HG03457 (cell line): ENCODE measurements around the gene PROK2.

Experiments
- ATAC-seq: cut with Tn5 transposase; IDR thresholded peaks from one replicate; pipeline ENCODE4 v1.9.1; 2021; ENCODE audit warnings: moderate number of reproducible peaks; ENCODE audit not compliant: unreplicated experiment

The PROK2 gene

DNA sequence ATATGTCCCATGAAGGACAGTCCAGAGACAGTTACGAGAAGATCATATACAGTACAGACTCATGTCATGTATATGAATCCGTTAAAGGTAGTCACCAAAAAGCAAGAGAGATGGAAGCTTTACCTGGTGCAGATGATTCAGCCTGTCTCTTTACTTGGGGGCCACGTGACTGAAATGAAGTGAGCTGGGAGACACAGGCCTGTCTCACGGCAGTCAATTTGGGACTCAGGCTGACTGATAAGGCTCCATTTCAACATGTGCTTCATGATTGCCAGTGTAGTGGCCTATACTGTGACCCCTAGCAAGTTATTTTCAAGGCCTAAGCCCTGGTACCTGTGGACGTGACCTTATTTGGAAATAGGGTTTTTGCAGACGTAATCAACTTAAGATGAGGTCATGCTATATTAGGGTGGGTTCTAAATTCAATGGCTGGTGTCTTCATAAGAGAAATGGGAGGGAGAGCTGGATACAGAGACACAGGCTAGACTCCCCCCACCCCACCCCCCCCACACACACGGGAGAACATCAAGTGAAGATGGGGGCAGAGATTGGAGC is 3.0 kb upstream of the PROK2 start:
- no peak for ATAC-seq

DNA sequence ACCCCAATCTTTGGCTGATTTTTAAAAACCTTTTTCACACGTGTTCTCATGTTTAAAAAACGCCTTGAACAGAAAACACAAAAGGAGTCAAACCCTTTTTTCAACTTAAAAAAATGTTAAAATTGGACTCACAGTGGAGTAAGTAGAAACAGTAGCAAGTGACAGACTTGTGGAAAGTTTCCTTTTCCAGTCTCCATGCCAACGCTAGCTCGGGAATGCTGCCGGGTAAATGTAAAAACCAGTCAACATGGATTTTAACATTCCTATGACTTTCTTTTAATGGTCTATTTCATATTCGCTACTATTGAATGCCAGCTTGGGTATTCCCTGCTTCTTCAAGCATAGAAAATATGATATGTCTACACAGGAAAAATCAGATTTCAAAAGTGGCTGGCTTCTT is 1.6 kb upstream of the PROK2 start:
- no peak for ATAC-seq

GRCh38 chr3:71786217-71786549 is 1.2 kb upstream of the PROK2 start:
- ATAC-seq, result no peak

GRCh38 chr3:71785532-71786216 is 726 bp upstream of the PROK2 start:
- no peak for ATAC-seq

- ATAC-seq, result no peak
Observed at GRCh38 chr3:71784201-71784913, 591 bp downstream of the PROK2 start.

DNA sequence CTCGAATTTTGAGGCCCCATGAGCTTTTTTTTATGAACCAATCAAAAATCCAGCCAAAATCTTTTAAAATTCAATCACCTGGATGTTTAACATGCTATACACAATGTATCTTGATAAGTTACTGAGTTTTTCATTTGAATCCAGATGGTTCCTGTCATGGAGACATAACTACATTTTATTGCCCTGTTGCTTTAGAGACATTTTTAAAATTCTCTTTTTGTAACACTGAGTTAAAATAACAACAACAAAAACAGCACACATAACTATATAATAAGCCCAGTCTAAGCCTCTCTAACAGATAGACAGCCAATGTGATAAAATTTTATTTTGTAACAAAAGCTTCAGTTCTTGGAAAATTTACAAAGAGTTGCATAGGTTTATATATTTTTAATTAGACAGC is 1.8 kb downstream of the PROK2 start:
- ATAC-seq, result no peak

DNA sequence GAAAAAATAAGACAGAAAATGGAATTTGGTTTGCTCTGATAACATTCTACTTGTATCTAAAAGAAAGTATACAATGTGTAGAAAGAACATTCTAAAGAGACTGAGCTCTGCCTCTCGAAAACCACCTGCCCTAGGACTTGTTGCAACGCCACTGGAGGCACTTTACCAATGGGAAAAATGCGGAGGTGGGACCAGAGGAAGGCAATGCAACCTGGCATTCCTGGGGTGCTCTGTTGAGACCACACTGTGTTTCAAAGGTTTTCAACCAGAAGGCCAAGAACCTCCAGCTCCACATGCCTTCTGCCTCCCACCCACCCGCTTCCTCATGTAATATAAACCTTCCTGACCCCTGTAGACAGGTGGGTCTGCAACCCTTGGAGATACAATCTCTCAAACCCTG is 4.5 kb downstream of the PROK2 start:
- no peak for ATAC-seq

GRCh38 chr3:71779674-71780377 is 5.1 kb downstream of the PROK2 start:
- ATAC-seq, result no peak

DNA sequence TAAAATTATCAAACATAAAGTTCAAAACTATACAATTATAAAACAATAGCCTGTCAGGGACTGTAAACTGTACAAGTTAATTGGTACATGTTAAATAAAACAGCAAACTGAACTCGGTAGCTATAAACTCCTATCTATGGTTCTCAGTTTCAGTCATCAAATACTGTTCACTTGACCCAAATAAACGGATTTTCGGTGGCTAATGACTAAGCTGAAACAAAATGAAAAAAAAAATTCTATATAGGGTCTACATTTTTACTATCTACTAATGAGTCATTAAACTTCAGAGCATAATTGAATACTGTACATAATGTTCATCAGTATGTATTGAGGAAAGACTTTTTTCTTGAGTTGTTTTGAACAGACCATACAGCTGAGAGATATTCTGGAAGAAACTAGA is 6.6 kb downstream of the PROK2 start:
- ATAC-seq, result no peak

DNA sequence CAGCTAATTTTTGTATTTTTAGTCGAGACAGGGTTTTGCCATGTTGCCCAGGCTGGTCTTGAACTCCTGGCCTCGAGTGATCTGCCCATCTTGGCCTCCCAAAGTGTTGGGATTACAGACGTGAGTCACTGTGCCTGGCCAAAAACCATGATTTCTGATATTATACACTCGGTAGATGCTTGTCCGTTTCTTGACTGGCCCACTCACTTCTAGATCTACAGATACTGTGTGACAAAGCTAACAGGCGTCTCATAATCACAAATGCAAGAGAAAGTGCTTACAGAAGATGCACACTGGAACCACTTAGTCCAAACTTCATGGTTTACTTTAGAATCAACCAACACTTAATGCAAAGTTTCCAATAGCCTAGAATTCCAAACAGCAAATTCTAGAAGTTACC is 8.4 kb downstream of the PROK2 start:
- no peak for ATAC-seq

GRCh38 chr3:71771884-71772283 is 13.1 kb downstream of the PROK2 start:
- no peak for ATAC-seq

- ATAC-seq, result no peak
Observed at GRCh38 chr3:71771126-71771525, 13.8 kb downstream of the PROK2 start.

DNA sequence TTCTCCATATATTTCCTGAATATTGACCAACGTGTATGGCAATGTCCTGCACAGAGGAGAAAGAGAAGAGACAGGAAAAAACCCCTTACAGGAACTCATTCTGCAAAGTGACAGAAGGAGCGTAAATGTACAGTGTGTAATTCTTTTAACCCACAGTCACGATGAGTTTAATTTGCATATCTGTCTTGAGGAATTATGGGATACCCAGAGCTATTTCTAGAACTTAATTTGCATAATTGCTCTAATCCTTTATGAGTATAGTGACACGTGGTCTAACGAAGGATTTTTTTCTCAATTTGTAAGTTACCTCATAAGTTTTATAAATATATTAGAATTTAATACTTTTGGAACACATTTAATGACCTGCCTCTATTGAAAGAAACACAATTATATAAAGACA is 21.5 kb downstream of the PROK2 start:
- ATAC-seq, result no peak

DNA sequence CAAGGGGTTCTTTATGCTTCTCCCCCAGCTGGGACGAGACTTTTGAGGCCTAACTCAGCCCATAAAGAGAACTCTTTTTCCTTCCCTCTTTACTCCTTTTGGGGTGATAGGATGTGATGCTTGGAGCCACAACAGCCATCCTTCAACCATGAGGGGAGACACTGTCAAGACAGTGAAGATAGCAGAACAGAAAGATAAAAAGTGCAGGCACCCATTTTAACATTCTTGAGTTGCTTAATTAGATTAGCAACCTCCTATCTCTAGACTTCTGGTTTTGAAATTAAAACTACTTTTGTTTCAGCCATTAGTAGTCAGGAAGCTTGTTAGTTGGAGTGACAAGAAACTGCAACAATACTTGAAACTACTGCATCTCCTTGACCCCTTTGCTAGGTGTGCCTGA is 24.8 kb downstream of the PROK2 start:
- ATAC-seq, result no peak

DNA sequence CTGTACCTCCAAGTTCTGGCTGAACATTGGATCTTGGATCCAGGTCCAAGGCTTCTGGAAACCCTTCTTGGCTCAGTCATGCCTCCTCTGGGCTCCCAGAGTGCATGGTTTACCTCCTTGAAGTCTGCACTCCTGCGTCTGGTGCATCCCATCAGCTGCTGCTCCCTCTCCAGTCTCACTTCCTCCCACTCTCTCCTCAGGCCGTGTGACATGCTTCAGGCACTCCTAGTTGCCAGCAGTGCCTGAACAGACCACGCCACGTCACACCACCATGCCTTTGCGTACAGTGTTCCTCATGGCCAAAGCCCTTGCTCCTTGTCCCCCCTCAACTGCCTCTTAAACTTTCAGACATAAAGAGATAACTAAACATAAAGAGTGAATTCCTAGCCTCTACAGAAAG is 25.5 kb downstream of the PROK2 start:
- ATAC-seq, result no peak

DNA sequence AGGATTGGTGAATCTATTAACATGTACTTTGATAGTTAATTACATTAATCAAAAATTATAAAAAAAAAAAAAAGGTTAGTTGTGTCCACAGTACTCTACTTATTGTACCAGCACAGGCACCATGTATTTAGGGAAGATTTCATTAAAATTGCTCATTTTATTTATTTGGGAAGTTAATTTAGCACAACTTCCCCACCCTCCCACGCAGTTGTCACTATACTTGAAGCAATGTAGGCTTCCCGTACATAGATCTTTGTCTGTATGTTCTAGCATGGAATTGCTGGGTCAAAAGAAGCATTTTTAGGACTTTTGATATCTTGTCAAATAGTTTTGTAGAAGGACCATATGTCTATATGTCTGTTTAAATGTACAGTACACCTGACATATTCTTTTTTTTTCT is 26.9 kb downstream of the PROK2 start:
- ATAC-seq, result no peak

DNA sequence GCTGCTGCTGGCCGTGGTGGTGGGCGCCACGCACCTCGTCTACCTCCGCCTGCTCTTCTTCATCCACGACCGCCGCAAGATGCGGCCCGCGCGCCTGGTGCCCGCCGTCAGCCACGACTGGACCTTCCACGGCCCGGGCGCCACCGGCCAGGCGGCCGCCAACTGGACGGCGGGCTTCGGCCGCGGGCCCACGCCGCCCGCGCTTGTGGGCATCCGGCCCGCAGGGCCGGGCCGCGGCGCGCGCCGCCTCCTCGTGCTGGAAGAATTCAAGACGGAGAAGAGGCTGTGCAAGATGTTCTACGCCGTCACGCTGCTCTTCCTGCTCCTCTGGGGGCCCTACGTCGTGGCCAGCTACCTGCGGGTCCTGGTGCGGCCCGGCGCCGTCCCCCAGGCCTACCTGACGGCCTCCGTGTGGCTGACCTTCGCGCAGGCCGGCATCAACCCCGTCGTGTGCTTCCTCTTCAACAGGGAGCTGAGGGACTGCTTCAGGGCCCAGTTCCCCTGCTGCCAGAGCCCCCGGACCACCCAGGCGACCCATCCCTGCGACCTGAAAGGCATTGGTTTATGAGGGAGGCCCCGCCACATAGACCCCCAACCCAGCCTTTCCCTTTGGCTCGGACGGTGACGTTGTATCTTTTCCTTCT is 30.2 kb downstream of the PROK2 start:
- ATAC-seq, result no peak

- ATAC-seq, result no peak
Observed at GRCh38 chr3:71753701-71754609, 31.0 kb downstream of the PROK2 start, which contains the start of gene GPR27. Gene GPR27, plus strand, starts transcription at chr3:71753855. Its CDS starts 195 bp downstream, at chr3:71754050.

- no peak for ATAC-seq
Observed at GRCh38 chr3:71752831-71753700, 31.9 kb downstream of the PROK2 start.
